Lung microvascular endothelial cell (primary cell): Measurements from ENCODE around the gene IL4I1. TPM values are rescaled to one million over a fixed set of nuclear protein-coding genes. Genes with fewer than 3 reads are reported as not detected.

ENCODE experiments used
- DNase-seq, 2 donors: peaks; one replicate each; pipeline versions ENCODE4 v3.0.0 to v3.0.0-alpha.2; 2010; ENCODE audit warnings: low read depth in 2 of 2
- total RNA-seq: library from RNA; depleted of rRNA; stranded (reverse); fragments of >200 nt; gene quantifications from 2 replicates; pipeline ENCODE4 v1.2.1, GENCODE V29; 2014

Gene IL4I1
- total RNA-seq, 1 donor from 2014 or later, result 0.40 TPM

- DNase-seq, result no peak
Observed at GRCh38 chr19:49895566-49896297, 955 bp downstream of the IL4I1 start.

- no peak for DNase-seq
Observed at GRCh38 chr19:49894879-49895565, 1.7 kb downstream of the IL4I1 start.

- DNase-seq, result no peak
Observed at GRCh38 chr19:49894011-49894664, 2.5 kb downstream of the IL4I1 start.

- no peak for DNase-seq
Observed at GRCh38 chr19:49892716-49893115, 4.0 kb downstream of the IL4I1 start.

GRCh38 chr19:49891393-49891792 is 5.3 kb downstream of the IL4I1 start:
- DNase-seq, result no peak

GRCh38 chr19:49890349-49891311 is 6.1 kb downstream of the IL4I1 start:
- no peak for DNase-seq

- DNase-seq, result peak; percentile 79 to 90
Observed at GRCh38 chr19:49889687-49890348, 6.9 kb downstream of the IL4I1 start.

GRCh38 chr19:49889038-49889686 is 7.5 kb downstream of the IL4I1 start:
- no peak for DNase-seq

- DNase-seq, result no peak
Observed at GRCh38 chr19:49888510-49888824, 8.2 kb downstream of the IL4I1 start.

GRCh38 chr19:49887665-49888509 is 8.8 kb downstream of the IL4I1 start:
- no peak for DNase-seq

- no peak for DNase-seq
Observed at GRCh38 chr19:49887037-49887664, 9.5 kb downstream of the IL4I1 start.

GRCh38 chr19:49884760-49885159 is 11.9 kb downstream of the IL4I1 start:
- DNase-seq, result no peak

- no peak for DNase-seq
Observed at GRCh38 chr19:49884109-49884508, 12.6 kb downstream of the IL4I1 start.

- no peak for DNase-seq
Observed at GRCh38 chr19:49883094-49883493, 13.6 kb downstream of the IL4I1 start.

- no peak for DNase-seq
Observed at GRCh38 chr19:49882643-49883042, 14.0 kb downstream of the IL4I1 start.

GRCh38 chr19:49881672-49882394 is 14.9 kb downstream of the IL4I1 start:
- DNase-seq, result peak in 1 of 2 donors; percentile 36

- DNase-seq, result no peak
Observed at GRCh38 chr19:49881186-49881585, 15.5 kb downstream of the IL4I1 start.

- DNase-seq, result no peak
Observed at GRCh38 chr19:49880162-49880869, 16.4 kb downstream of the IL4I1 start.
